K562 (cell line): ENCODE data around the gene CCDC117. TPM values are rescaled to one million over a fixed set of nuclear protein-coding genes. Genes with fewer than 3 reads are reported as not detected.
A peak's percentile ranks its signal among the peaks of the same experiment; 100 is the strongest.

Experiments used
- ATAC-seq: fragments of 200-7000 bp; cut with Tn5 transposase; 3 replicates; pipeline ENCODE4 v1.9.1; 2020; ENCODE audit warnings: moderate library complexity
- BruUV-seq: library from RNA; stranded (reverse); fragments of 400-500 nt; replicated peaks from 2 replicates; lab custom pipeline; 2021; lab: Mats Ljungman, UMichigan
- CTCF ChIA-PET: fragments of 300-600 bp; formaldehyde crosslinking; extraction: SDS; loops from one replicate; lab custom pipeline; 2021; ENCODE audit warnings: low intra/inter-chr PET ratio; lab: Yijun Ruan, JAX
- POLR2A ChIA-PET: fragments of 300-600, 350-650 bp; sonication (Branson Sonifier 250); formaldehyde crosslinking; extraction: SDS; loops from one replicate; lab custom pipeline; 2021; ENCODE audit warnings: antibody characterized with exemption, inconsistent platforms; lab: Yijun Ruan, JAX
- DNase-seq, 4 experiments: peaks; one replicate each; pipeline versions ENCODE4 v3.0.0 to v3.0.0-alpha.2; 2011 to 2018; ENCODE audit warnings: low spot score in 3 of 4, mixed read lengths in 3 of 4; ENCODE audit errors: extremely low read depth in 1 of 4
- FAIRE-seq: peaks from 2 replicates; lab custom pipeline; 2011; peaks lifted over from hg19 to GRCh38; lab: Jason Lieb, UNC
- H2AFZ ChIP-seq: 2 replicates; pipeline ENCODE4 v1.6.0; 2011; ENCODE audit warnings: low read depth, low read length, control low read depth, inconsistent platforms
- H3K27ac ChIP-seq: fragments of 200-600 bp; 3 replicates; pipeline ENCODE4 v1.8.0; 2011; ENCODE audit warnings: low read depth, mild to moderate bottlenecking, control low read depth, inconsistent platforms, low read length, moderate library complexity, mixed read lengths; ENCODE audit errors: extremely low read depth
- H3K27me3 ChIP-seq, 2 experiments: fragments of 300-600 bp in 1 of 2; 2 replicates in 1 of 2; 3 replicates in 1 of 2; pipeline versions ENCODE4 v1.6.0 to v1.8.0; 2011; ENCODE audit warnings: inconsistent platforms in 2 of 2, low read length in 2 of 2, mild to moderate bottlenecking in 1 of 2, mixed read lengths in 1 of 2, moderate library complexity in 1 of 2; ENCODE audit not compliant: control insufficient read depth in 2 of 2, insufficient read depth in 2 of 2
- H3K36me3 ChIP-seq: fragments of 300-600 bp; 3 replicates; pipeline ENCODE4 v1.8.0; 2011; ENCODE audit warnings: mild to moderate bottlenecking, low read length, inconsistent platforms; ENCODE audit not compliant: control insufficient read depth, insufficient read depth
- H3K4me1 ChIP-seq, 2 experiments: fragments of 200-600 bp in 1 of 2; replicated peaks in 1 of 2; 2 replicates in 1 of 2; 3 replicates in 1 of 2; pipeline versions ENCODE4 v1.5.1 to v1.8.0; 2011; ENCODE audit warnings: inconsistent platforms in 2 of 2, low read length in 2 of 2, mild to moderate bottlenecking in 1 of 2, mixed read lengths in 1 of 2, moderate library complexity in 1 of 2; ENCODE audit not compliant: control insufficient read depth in 2 of 2, insufficient read depth in 2 of 2
- H3K4me2 ChIP-seq: 2 replicates; pipeline ENCODE4 v1.6.1; 2011; ENCODE audit warnings: low read length, control low read depth, inconsistent platforms, mixed read lengths; ENCODE audit not compliant: insufficient read depth
- H3K4me3 ChIP-seq: fragments of 200-600 bp; sonication (generic), shearing (Covaris generic); 2 replicates; pipeline ENCODE4 v1.5.1; 2016; ENCODE audit warnings: control low read depth, inconsistent platforms
- H3K79me2 ChIP-seq: fragments of 200-600 bp; 3 replicates; pipeline ENCODE4 v1.8.0; 2011; ENCODE audit warnings: low read length, inconsistent platforms; ENCODE audit not compliant: control insufficient read depth, insufficient read depth
- H3K9ac ChIP-seq, 2 experiments: 2 replicates each; pipeline versions ENCODE4 v1.6.0 to v1.6.1; 2011; ENCODE audit warnings: low read depth in 2 of 2, low read length in 2 of 2, control low read depth in 1 of 2, inconsistent platforms in 1 of 2, mild to moderate bottlenecking in 1 of 2, mixed read lengths in 1 of 2; ENCODE audit not compliant: insufficient read depth in 1 of 2
- H3K9me1 ChIP-seq: one replicate; pipeline ENCODE4 v1.6.0; 2011; ENCODE audit warnings: inconsistent platforms, mild to moderate bottlenecking, low read length, moderate library complexity; ENCODE audit not compliant: control insufficient read depth, insufficient read depth
- H3K9me3 ChIP-seq: replicated peaks from 2 replicates; pipeline ENCODE4 v1.5.1; 2011; ENCODE audit warnings: low read depth, low read length, inconsistent platforms; ENCODE audit not compliant: control insufficient read depth, insufficient read depth
- H4K20me1 ChIP-seq: replicated peaks from 2 replicates; pipeline ENCODE4 v1.6.1; 2011; ENCODE audit warnings: low read length, inconsistent platforms, mixed read lengths; ENCODE audit not compliant: control insufficient read depth, insufficient read depth
- E4F1 ChIP-seq: fragments of 250-450 bp; sonication (Bioruptor Pico); IDR thresholded peaks from 2 replicates; pipeline ENCODE4 v1.5.0; 2021; ENCODE audit warnings: mild to moderate bottlenecking, borderline replicate concordance
- FOXM1 ChIP-seq, 2 experiments: fragments of 450-650 bp in 1 of 2; sonication (generic) in 1 of 2; formaldehyde crosslinking in 1 of 2; IDR thresholded peaks; 2 replicates each; pipeline versions ENCODE4 v1.6.1 to v1.9.0; 2017 to 2022; ENCODE audit warnings: low read depth in 2 of 2, mild to moderate bottlenecking in 2 of 2, missing genetic modification reagents in 1 of 2, moderate library complexity in 1 of 2
- LARP7 ChIP-seq: fragments of 450-650 bp; IDR thresholded peaks from 2 replicates; pipeline ENCODE4 v1.6.1; 2016
- NR0B1 ChIP-seq: fragments of 450-650 bp; IDR thresholded peaks from one replicate; pipeline ENCODE4 v1.6.1; 2018; ENCODE audit warnings: mild to moderate bottlenecking, moderate library complexity; ENCODE audit not compliant: partially characterized antibody
- NR1H2 ChIP-seq: sonication (generic); formaldehyde crosslinking; IDR thresholded peaks from 2 replicates; pipeline ENCODE4 v1.4.0; 2020; ENCODE audit warnings: mild to moderate bottlenecking, missing genetic modification reagents
- RREB1 ChIP-seq: fragments of 250-450 bp; sonication (Bioruptor Pico); IDR thresholded peaks from 2 replicates; pipeline ENCODE4 v1.4.0; 2020
- TAF9B ChIP-seq: fragments of 450-650 bp; IDR thresholded peaks from 2 replicates; pipeline ENCODE4 v1.6.1; 2018; ENCODE audit warnings: mild to moderate bottlenecking; ENCODE audit not compliant: partially characterized antibody
- ZBTB1 ChIP-seq: sonication (generic); formaldehyde crosslinking; IDR thresholded peaks from 2 replicates; pipeline ENCODE4 v1.8.1; 2023; ENCODE audit warnings: missing genetic modification reagents, low read depth, mild to moderate bottlenecking, borderline replicate concordance
- ZKSCAN1 ChIP-seq: fragments of 150-350 bp; IDR thresholded peaks from 2 replicates; pipeline ENCODE4 v1.6.1; 2016; ENCODE audit warnings: low read depth, low read length
- ZNF174 ChIP-seq: fragments of 250-450 bp; sonication (Bioruptor Pico); IDR thresholded peaks from 2 replicates; pipeline ENCODE4 v1.4.0; 2020; ENCODE audit warnings: mild to moderate bottlenecking
- WGBS: fragments of 100-300 bp; shearing (Covaris generic); methylation state at CpG from one replicate; pipeline ENCODE4 v1.1.6; 2016; ENCODE audit warnings: low coverage, mixed read lengths; ENCODE audit not compliant: insufficient coverage; ENCODE audit errors: missing lambda C conversion rate; 5-methylcytosine and 5-hydroxymethylcytosine counted together
- in situ Hi-C: fragments of 300-500 bp; cut with MboI; formaldehyde crosslinking; loops from 4 replicates; pipeline ENCODE4 v1.15.0; 2018; ENCODE audit warnings: inconsistent platforms, mixed read lengths
- intact Hi-C: fragments of 100-400 bp; cut with micrococcal nuclease; formaldehyde crosslinking; loops from 2 replicates; pipeline ENCODE4 v1.14.2; 2022
- polyA plus RNA-seq, 8 experiments: library from polyadenylated mRNA; depleted of rRNA in 4 of 8; stranded (reverse) in 5 of 8; unstranded in 3 of 8; fragments of >200 nt; fragmentation: Nextera tagmentation in 2 of 8; fragmentation: Illumina TruSeq in 1 of 8; extraction: Ambion mirVana in 2 of 8; extraction: Trizol in 1 of 8; gene quantifications; 2 replicates each; pipeline versions ENCODE4 v1.2.1 to v1.2.3, GENCODE V29; 2011 to 2014; ENCODE audit warnings: inconsistent platforms in 1 of 8, missing spikeins in 1 of 8
- total RNA-seq, 7 experiments: library from RNA; depleted of rRNA in 6 of 7; stranded (reverse); fragments of >200 nt in 6 of 7; fragmentation: Illumina TruSeq in 2 of 7; extraction: Trizol in 2 of 7; gene quantifications; 2 replicates each; pipeline versions ENCODE4 v1.2.1 to v1.2.3, GENCODE V29; 2011 to 2021; ENCODE audit warnings: low replicate concordance in 1 of 7

The CCDC117 gene
- total and polyA plus RNA-seq, 9 of the 15 experiments (the other 6 are each of a cell fraction or from before 2014, with no cell fraction given): 5.7 to 23.3 (median 15.8) TPM

- no peaks in the 10 kb centered on the region for H3K36me3 ChIP-seq
- H3K4me1 ChIP-seq: peaks cover 0 to 12% of the 10 kb centered on the region in 2 experiments; a peak in 2 of 5 replicates
- BruUV-seq: no TSS peak
- H3K4me3 ChIP-seq: no peak overlapping the region
- H3K27ac ChIP-seq: no peak overlapping the region
- CTCF ChIA-PET: no interaction called here
- no peak overlapping the region for H3K4me2 ChIP-seq
- H4K20me1 ChIP-seq: no peaks in the 10 kb centered on the region
- POLR2A ChIA-PET: interaction anchor here (0.7 to 1.9 kb wide), 8 partner anchors 11 to 325 kb away, joined by 3 to 14 read pairs (median 4); partner anchors contain the start of genes CCDC117 and XBP1
- intact Hi-C loops: no loop called here
- DNase-seq (no peak), FAIRE-seq (no peak), ATAC-seq (peak; percentile 49; the same call in 2 of the 3 replicates)
- no peak overlapping the region; a peak in 1 of 4 replicates for H3K9ac ChIP-seq
- no peaks in the 10 kb centered on the region for H3K9me3 ChIP-seq
- 75% methylated on average over 9 of the region's 14 CpGs for WGBS
- in situ Hi-C loops: no loop called here
- no peak overlapping the region for H2AFZ ChIP-seq
- no peaks in the 10 kb centered on the region for H3K9me1 ChIP-seq
- H3K27me3 ChIP-seq: no peaks in the 10 kb centered on the region
- H3K79me2 ChIP-seq: no peaks in the 10 kb centered on the region
- TF ChIP-seq ZBTB1 (CRISPR knock-in tag) (no peak), NR0B1 (no peak), RREB1 (CRISPR knock-in tag) (no peak), E4F1 (no peak), ZNF174 (no peak), FOXM1 (IDR thresholded peaks at IDR 0.05; ENCODE audit: low read depth) (no peak), FOXM1 (CRISPR knock-in tag; IDR thresholded peaks at IDR 0.05; ENCODE audit: low read depth) (no peak), LARP7 (no peak), ZKSCAN1 (no peak), TAF9B (no peak), NR1H2 (CRISPR knock-in tag) (no peak)
These were observed 45.7 kb downstream of the CCDC117 start for GRCh38 chr22:28817919-28818859.
